GM12878 (cell line): ENCODE measurements around the gene CALCR. TPM values are rescaled to one million over a fixed set of nuclear protein-coding genes. Genes with fewer than 3 reads are reported as not detected.

Experiments used
- ATAC-seq: fragments of 200-7000 bp; cut with Tn5 transposase; 3 replicates; pipeline ENCODE4 v1.9.1; 2020; ENCODE audit warnings: mild to moderate bottlenecking, moderate library complexity
- BruUV-seq: library from RNA; stranded (reverse); fragments of 400-500 nt; replicated peaks from 2 replicates; lab custom pipeline; 2021; lab: Mats Ljungman, UMichigan
- CTCF ChIA-PET: fragments of 300-600 bp; sonication (Branson Sonifier 250); formaldehyde crosslinking; extraction: SDS; loops from one replicate; lab custom pipeline; 2021; ENCODE audit warnings: inconsistent platforms; lab: Yijun Ruan, JAX
- POLR2A ChIA-PET: fragments of 350-600 bp; formaldehyde crosslinking; extraction: SDS; loops from one replicate; lab custom pipeline; 2021; ENCODE audit warnings: inconsistent platforms; lab: Charles Lee
- RAD21 ChIA-PET: fragments of 300-600 bp; sonication (Branson Sonifier 250); formaldehyde crosslinking; loops from one replicate; lab custom pipeline; 2023; ENCODE audit warnings: antibody characterized with exemption; ENCODE audit not compliant: unreplicated experiment; lab: Charles Lee
- SMC1A ChIA-PET: fragments of 300-600 bp; sonication (Branson Sonifier 250); formaldehyde crosslinking; loops from one replicate; lab custom pipeline; 2023; ENCODE audit not compliant: unreplicated experiment, uncharacterized antibody; lab: Charles Lee
- DNase-seq: peaks from one replicate; pipeline ENCODE4 v3.0.0-alpha.2; 2011; ENCODE audit warnings: low read depth, low spot score
- FAIRE-seq: peaks from 3 replicates; lab custom pipeline; 2011; peaks lifted over from hg19 to GRCh38; lab: Jason Lieb, UNC
- H2AFZ ChIP-seq: 2 replicates; pipeline ENCODE4 v1.6.0; 2011; ENCODE audit warnings: low read depth, low read length, control low read depth; ENCODE audit not compliant: control insufficient read depth
- H3K27ac ChIP-seq: 2 replicates; pipeline ENCODE4 v1.5.1; 2011; ENCODE audit warnings: control low read depth; ENCODE audit not compliant: control insufficient read depth, insufficient read depth
- H3K27me3 ChIP-seq, 2 experiments: replicated peaks in 1 of 2; 2 replicates each; pipeline versions ENCODE4 v1.6.0 to v1.6.1; 2011; ENCODE audit warnings: low read length in 1 of 2; ENCODE audit not compliant: control insufficient read depth in 2 of 2, insufficient read depth in 2 of 2
- H3K36me3 ChIP-seq, 2 experiments: 2 replicates each; pipeline ENCODE4 v1.5.1; 2011; ENCODE audit warnings: low read length in 1 of 2; ENCODE audit not compliant: control insufficient read depth in 2 of 2, insufficient read depth in 2 of 2
- H3K4me1 ChIP-seq: 2 replicates; pipeline ENCODE4 v1.6.1; 2011; ENCODE audit warnings: mild to moderate bottlenecking, low read length, moderate library complexity, mixed read lengths; ENCODE audit not compliant: control insufficient read depth, insufficient read depth
- H3K4me2 ChIP-seq: 2 replicates; pipeline ENCODE4 v1.6.0; 2011; ENCODE audit warnings: control low read depth; ENCODE audit not compliant: control insufficient read depth, insufficient read depth
- H3K4me3 ChIP-seq: fragments of 200-600 bp; sonication (generic); 2 replicates; pipeline ENCODE4 v1.5.1; 2016
- H3K79me2 ChIP-seq: 2 replicates; pipeline ENCODE4 v1.6.0; 2011; ENCODE audit warnings: low read length; ENCODE audit not compliant: control insufficient read depth, insufficient read depth
- H3K9ac ChIP-seq: 2 replicates; pipeline ENCODE4 v1.8.0; 2011; ENCODE audit warnings: low read length, control low read depth, mixed read lengths; ENCODE audit not compliant: control insufficient read depth, insufficient read depth
- H3K9me3 ChIP-seq: replicated peaks from 3 replicates; pipeline ENCODE4 v1.5.1; 2011; ENCODE audit warnings: mild to moderate bottlenecking, low read length; ENCODE audit not compliant: control insufficient read depth, insufficient read depth
- H4K20me1 ChIP-seq: 2 replicates; pipeline ENCODE4 v1.6.0; 2011; ENCODE audit not compliant: control insufficient read depth, insufficient read depth
- ASH2L ChIP-seq: fragments of 300-600, 200-600 bp; sonication (generic); IDR thresholded peaks from 2 replicates; pipeline ENCODE4 v1.6.1; 2017; ENCODE audit warnings: low read depth, mild to moderate bottlenecking, borderline replicate concordance
- CHD2 ChIP-seq: IDR thresholded peaks from 2 replicates; pipeline ENCODE4 v1.6.1; 2011; ENCODE audit warnings: low read depth, low read length, improper control_type of control experiment, borderline replicate concordance
- CREB1 ChIP-seq: IDR thresholded peaks from 2 replicates; pipeline ENCODE4 v1.6.1; 2012; ENCODE audit warnings: low read depth, mild to moderate bottlenecking, inconsistent platforms
- CREM ChIP-seq: IDR thresholded peaks from 2 replicates; pipeline ENCODE4 v1.6.1; 2014; ENCODE audit warnings: antibody characterized with exemption, low read depth
- EED ChIP-seq: sonication (generic); IDR thresholded peaks from 2 replicates; pipeline ENCODE4 v1.6.1; 2016; ENCODE audit warnings: antibody characterized with exemption, low read depth
- IRF4 ChIP-seq: IDR thresholded peaks from 2 replicates; pipeline ENCODE4 v1.6.1; 2011; ENCODE audit warnings: low read depth, low read length
- KDM1A ChIP-seq: fragments of 200-600 bp; sonication (generic); IDR thresholded peaks from 2 replicates; pipeline ENCODE4 v1.6.1; 2016; ENCODE audit warnings: borderline replicate concordance
- MTA2 ChIP-seq: fragments of 450-650 bp; IDR thresholded peaks from 2 replicates; pipeline ENCODE4 v1.6.1; 2016; ENCODE audit warnings: low read depth, mild to moderate bottlenecking, moderate library complexity
- NBN ChIP-seq: fragments of 450-650 bp; IDR thresholded peaks from 2 replicates; pipeline ENCODE4 v1.6.1; 2016
- NR2C2 ChIP-seq: IDR thresholded peaks from 2 replicates; pipeline ENCODE4 v1.6.1; 2011; ENCODE audit warnings: borderline replicate concordance, low read depth; ENCODE audit not compliant: control insufficient read depth, insufficient read length
- STAT1 ChIP-seq: fragments of 450-650 bp; conservative IDR thresholded peaks from 2 replicates; pipeline ENCODE4 v1.6.1; 2014; ENCODE audit warnings: antibody characterized with exemption, mild to moderate bottlenecking
- TAF1 ChIP-seq: IDR thresholded peaks from 2 replicates; pipeline ENCODE4 v1.6.1; 2011; ENCODE audit warnings: mild to moderate bottlenecking, low read depth, low read length, borderline replicate concordance
- in situ Hi-C: fragments of 300-500 bp; cut with MboI; formaldehyde crosslinking; loops from 9 replicates; pipeline ENCODE4 v1.14.3; 2018; ENCODE audit warnings: mixed read lengths
- intact Hi-C: fragments of 100-400 bp; cut with micrococcal nuclease; formaldehyde crosslinking; loops from one replicate; pipeline ENCODE4 v1.14.2; 2022; ENCODE audit not compliant: unreplicated experiment
- polyA plus RNA-seq, 11 experiments: library from polyadenylated mRNA; depleted of rRNA in 4 of 11; unstranded in 6 of 11; stranded (reverse) in 5 of 11; fragments of >200 nt; fragmentation: Nextera tagmentation in 4 of 11; fragmentation: Illumina TruSeq in 1 of 11; extraction: Ambion mirVana in 4 of 11; extraction: Trizol in 1 of 11; gene quantifications; 1 replicate in 1 of 11; 2 replicates in 10 of 11; pipeline versions ENCODE4 v1.2.1 to v1.2.3, GENCODE V29; 2011 to 2016; ENCODE audit warnings: inconsistent platforms in 2 of 11, missing spikeins in 2 of 11, low read depth in 1 of 11
- total RNA-seq, 4 experiments: library from RNA; depleted of rRNA in 3 of 4; stranded (reverse); fragments of >200 nt in 3 of 4; fragmentation: Illumina TruSeq in 1 of 4; extraction: Trizol in 1 of 4; gene quantifications; 2 replicates each; pipeline versions ENCODE4 v1.2.1 to v1.2.3, GENCODE V29; 2013 to 2021
- TF ChIP-seq, protein P1 (sequence below): fragments of 450-650 bp; IDR thresholded peaks from 2 replicates; pipeline ENCODE4 v1.6.1; 2017; ENCODE audit warnings: mild to moderate bottlenecking, moderate library complexity
- TF ChIP-seq, protein P2 (sequence below): IDR thresholded peaks from 2 replicates; pipeline ENCODE4 v1.6.1; 2011; ENCODE audit warnings: low read depth, low read length, improper control_type of control experiment, borderline replicate concordance

Gene CALCR
- total and polyA plus RNA-seq, 10 of the 15 experiments (the other 5 are each of a cell fraction or from before 2014, with no cell fraction given) = not detected

DNA sequence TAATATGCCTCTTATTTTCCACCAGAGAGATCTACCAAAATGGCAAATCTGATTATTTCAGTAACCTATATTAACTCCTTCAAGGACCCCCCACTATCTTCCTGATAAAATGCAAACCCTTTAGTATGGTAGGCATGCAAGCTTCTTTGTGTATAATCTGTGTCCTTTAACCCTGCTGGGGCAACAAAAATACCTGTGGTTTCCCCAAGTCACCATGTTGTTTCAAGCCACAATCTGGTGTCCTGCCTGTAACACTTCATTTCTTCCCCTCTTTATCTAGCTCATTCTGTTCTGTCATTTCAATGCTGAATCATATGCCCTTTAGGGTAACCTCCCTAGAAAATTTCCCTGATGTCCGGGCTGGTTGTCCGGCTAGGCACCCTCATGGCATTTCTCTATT is 5.3 kb downstream of the CALCR start (continued):
- TF ChIP-seq CREM = no peak

DNA sequence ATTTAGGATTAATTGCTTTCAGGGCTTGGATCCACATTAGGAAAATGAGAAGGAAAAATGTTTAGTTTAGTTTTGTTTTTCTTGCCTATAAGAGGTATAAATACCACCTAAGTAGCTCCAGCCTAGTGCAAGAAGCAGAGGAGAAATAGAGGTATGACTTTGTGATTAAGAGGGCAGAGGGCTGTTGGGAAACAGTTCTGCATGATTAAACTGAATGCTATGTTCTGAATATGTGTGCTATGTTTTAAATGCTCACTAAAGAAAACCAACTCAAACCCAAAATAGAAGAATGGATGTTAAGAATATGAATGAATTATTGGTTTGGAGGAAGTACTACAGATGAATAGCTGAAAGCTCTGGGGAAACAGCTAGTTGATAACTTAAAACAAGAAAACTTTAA is 7.6 kb downstream of the CALCR start:
- Histone ChIP-seq H3K9ac (no peak overlapping the region), H2AFZ (no peak overlapping the region), H3K36me3 (no peaks in the 10 kb centered on the region), H3K4me2 (no peak overlapping the region), H3K9me3 (no peaks in the 10 kb centered on the region), H3K79me2 (no peaks in the 10 kb centered on the region), H3K27ac (no peak overlapping the region), H3K27me3 (no peaks in the 10 kb centered on the region), H3K4me1 (no peaks in the 10 kb centered on the region), H3K4me3 (no peak overlapping the region), H4K20me1 (no peaks in the 10 kb centered on the region)
- FAIRE-seq (no peak), DNase-seq (no peak), ATAC-seq (no peak)
- TF ChIP-seq NR2C2 (no peak), CHD2 (no peak), CREB1 (no peak), KDM1A (no peak), MTA2 (no peak), IRF4 (no peak), EED (no peak), STAT1 (no peak), TAF1 (no peak), ASH2L (no peak), NBN (no peak)
- TF ChIP-seq, protein P1, sequence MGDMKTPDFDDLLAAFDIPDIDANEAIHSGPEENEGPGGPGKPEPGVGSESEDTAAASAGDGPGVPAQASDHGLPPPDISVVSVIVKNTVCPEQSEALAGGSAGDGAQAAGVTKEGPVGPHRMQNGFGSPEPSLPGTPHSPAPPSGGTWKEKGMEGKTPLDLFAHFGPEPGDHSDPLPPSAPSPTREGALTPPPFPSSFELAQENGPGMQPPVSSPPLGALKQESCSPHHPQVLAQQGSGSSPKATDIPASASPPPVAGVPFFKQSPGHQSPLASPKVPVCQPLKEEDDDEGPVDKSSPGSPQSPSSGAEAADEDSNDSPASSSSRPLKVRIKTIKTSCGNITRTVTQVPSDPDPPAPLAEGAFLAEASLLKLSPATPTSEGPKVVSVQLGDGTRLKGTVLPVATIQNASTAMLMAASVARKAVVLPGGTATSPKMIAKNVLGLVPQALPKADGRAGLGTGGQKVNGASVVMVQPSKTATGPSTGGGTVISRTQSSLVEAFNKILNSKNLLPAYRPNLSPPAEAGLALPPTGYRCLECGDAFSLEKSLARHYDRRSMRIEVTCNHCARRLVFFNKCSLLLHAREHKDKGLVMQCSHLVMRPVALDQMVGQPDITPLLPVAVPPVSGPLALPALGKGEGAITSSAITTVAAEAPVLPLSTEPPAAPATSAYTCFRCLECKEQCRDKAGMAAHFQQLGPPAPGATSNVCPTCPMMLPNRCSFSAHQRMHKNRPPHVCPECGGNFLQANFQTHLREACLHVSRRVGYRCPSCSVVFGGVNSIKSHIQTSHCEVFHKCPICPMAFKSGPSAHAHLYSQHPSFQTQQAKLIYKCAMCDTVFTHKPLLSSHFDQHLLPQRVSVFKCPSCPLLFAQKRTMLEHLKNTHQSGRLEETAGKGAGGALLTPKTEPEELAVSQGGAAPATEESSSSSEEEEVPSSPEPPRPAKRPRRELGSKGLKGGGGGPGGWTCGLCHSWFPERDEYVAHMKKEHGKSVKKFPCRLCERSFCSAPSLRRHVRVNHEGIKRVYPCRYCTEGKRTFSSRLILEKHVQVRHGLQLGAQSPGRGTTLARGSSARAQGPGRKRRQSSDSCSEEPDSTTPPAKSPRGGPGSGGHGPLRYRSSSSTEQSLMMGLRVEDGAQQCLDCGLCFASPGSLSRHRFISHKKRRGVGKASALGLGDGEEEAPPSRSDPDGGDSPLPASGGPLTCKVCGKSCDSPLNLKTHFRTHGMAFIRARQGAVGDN = no peak
- TF ChIP-seq, protein P2, sequence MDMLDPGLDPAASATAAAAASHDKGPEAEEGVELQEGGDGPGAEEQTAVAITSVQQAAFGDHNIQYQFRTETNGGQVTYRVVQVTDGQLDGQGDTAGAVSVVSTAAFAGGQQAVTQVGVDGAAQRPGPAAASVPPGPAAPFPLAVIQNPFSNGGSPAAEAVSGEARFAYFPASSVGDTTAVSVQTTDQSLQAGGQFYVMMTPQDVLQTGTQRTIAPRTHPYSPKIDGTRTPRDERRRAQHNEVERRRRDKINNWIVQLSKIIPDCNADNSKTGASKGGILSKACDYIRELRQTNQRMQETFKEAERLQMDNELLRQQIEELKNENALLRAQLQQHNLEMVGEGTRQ = no peak
- POLR2A ChIA-PET = no interaction called here
- no TSS peak for BruUV-seq
- RAD21 ChIA-PET = no interaction called here
- intact Hi-C loops = no loop called here
- in situ Hi-C loops = no loop called here
- CTCF ChIA-PET = interaction anchor here (1.1 to 2.1 kb wide), 3 partner anchors 11 to 124 kb away, joined by 3 to 5 read pairs (median 3); no protein-coding TSS in a partner anchor
- SMC1A ChIA-PET = no interaction called here
